IPS DF 4.7 (cell line): Measurements from ENCODE around the gene GATAD2A.
"Not testable (repeated sequence)": the region's sequence is repeated elsewhere in the genome, so short reads cannot be mapped to it uniquely, and the experiment has no call there.

Experiments
- DNase-seq: peaks from one replicate; pipeline ENCODE4 v3.0.0-alpha.2; 2013; ENCODE audit warnings: low spot score; ENCODE audit errors: extremely low read depth

The GATAD2A gene

GRCh38 chr19:19446655-19447437, 41.4 kb downstream of the GATAD2A start:
- DNase-seq: no peak

GRCh38 chr19:19447536-19448237, 42.2 kb downstream of the GATAD2A start:
- no peak for DNase-seq

- DNase-seq: no peak
Observed at GRCh38 chr19:19448238-19448544, 42.7 kb downstream of the GATAD2A start.

GRCh38 chr19:19451429-19452242, 46.2 kb downstream of the GATAD2A start:
- no peak for DNase-seq

GRCh38 chr19:19452243-19453124, 47.0 kb downstream of the GATAD2A start:
- no peak for DNase-seq

GRCh38 chr19:19453125-19453454, 47.6 kb downstream of the GATAD2A start:
- no peak for DNase-seq

- DNase-seq: not testable (repeated sequence)
Observed at GRCh38 chr19:19455166-19455919, 49.9 kb downstream of the GATAD2A start.

GRCh38 chr19:19457671-19458070, 52.2 kb downstream of the GATAD2A start:
- no peak for DNase-seq

DNA sequence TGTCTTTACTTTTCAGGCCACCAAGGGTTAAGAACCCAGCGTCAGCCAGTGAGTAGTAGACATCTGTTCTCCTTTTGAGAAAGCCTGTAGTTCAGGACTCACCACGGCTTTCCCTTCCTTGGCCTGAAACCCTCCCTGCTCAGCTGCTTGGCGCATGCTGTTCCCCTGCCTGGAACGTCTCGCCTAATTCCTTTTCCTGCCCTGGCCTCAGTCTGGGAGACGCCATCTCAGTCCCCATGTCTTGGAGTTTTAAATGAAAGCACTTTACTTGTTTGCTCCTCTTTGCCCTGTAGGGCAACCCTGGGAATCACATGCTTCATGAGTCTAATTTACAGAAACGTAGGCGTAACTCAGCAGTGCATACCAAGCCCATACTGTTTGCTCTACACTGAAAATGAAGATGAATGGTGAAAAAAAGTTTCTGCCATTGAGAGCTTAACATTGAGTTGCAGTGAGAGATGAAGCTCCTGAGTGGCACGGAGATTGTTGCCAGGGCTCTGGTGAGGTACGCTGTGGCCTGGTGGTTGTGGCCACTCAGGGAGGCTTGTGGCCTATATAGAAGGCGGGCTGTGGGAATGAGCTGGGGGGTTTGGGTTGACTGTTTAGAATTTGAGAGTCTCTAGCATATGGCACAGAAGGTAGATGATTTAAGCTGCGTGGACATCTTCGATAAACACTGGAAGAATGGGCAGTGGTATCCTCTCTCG, 52.8 kb downstream of the GATAD2A start:
- no peak for DNase-seq

- no peak for DNase-seq
Observed at GRCh38 chr19:19459073-19459472, 53.6 kb downstream of the GATAD2A start.

GRCh38 chr19:19459707-19460251, 54.3 kb downstream of the GATAD2A start:
- no peak for DNase-seq

DNA sequence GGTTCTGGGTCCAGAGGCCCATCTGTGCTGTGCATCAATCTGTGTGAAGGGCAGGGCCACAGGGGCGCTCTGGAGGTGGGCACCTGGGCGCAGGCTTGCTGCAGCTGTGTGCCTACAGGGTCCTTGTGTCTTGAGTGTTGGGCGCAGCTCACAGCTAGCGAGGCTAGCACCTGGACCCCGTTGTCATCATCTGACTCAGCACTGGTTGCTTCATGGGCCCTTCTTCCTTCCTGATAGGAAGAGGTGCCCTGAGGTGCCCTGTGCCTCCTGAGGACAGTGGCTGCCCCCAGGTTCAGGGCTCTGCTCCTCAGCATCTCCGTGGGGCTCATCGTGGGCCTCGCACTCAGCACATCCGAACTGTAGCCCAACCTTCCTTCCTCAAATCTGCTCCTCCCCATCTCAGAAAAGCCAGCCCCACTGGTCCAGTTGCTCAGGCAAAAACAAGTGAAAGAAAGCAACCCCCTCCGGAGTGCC, 54.8 kb downstream of the GATAD2A start:
- DNase-seq: no peak

- no peak for DNase-seq
Observed at GRCh38 chr19:19460761-19461265, 55.3 kb downstream of the GATAD2A start.

DNA sequence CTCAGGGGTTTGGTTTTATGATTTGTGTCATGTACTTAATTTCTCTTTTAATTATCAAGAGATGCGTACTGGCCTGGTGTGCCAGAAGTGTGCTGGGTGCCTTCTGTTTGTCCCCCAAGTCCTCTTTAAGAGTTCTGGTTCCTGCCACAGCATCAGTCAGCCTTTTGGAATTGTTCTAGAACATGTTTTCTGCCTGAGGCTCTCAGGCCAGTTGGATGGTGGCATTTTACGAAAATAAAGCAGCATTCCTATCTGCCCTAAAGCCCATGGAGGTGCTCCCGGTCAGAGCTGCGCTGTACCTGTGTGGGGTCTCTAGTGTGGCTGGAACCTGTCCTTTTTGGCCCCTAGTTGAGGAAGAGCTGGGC, 55.8 kb downstream of the GATAD2A start:
- no peak for DNase-seq

DNA sequence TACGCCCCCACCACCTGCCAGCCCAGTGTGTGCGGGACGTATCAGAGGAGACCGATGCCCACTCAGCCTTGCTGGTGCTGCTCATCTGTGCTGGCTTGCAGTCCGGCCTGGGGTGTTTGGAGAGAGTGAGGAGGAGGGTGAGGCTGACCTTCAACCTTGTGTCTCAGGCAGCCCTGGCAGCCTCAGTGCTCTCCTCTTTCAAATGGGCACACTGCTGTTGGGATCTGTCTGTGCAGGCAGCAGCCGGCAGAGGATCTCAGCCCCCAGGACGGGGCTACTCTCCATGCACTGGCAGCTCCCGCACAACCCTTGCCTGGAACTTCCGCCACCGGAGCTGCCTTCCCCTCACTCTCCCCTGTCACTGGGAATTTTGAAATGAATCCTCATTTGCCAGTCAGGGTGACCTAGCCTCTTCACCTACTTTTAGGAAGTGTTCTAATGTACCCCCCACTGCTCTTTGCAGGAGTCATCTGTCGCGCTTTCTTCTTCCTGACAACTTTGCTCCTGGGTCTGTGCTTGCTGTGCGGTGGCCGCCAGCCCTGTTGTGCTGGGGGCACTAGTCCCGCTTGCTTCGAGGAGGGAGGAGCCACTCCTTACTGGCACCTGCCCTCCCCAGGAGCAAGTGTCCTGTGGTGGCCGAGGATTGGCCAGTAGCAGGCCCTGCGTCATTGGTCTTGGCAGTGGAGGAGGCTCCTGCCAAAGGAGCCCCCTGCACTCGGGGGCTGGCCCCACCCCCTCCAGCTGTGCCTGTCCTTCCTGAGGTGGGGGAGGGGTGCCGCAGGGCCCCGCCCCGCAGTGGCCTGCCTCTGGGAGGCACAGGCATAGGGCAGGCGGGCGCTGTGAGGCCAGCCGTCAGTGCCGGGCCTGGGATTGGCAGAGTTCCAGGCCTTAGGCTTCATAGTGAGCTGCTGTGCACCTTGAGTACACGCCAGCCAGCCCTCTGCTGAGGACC, 56.5 kb downstream of the GATAD2A start:
- DNase-seq: no peak

DNA sequence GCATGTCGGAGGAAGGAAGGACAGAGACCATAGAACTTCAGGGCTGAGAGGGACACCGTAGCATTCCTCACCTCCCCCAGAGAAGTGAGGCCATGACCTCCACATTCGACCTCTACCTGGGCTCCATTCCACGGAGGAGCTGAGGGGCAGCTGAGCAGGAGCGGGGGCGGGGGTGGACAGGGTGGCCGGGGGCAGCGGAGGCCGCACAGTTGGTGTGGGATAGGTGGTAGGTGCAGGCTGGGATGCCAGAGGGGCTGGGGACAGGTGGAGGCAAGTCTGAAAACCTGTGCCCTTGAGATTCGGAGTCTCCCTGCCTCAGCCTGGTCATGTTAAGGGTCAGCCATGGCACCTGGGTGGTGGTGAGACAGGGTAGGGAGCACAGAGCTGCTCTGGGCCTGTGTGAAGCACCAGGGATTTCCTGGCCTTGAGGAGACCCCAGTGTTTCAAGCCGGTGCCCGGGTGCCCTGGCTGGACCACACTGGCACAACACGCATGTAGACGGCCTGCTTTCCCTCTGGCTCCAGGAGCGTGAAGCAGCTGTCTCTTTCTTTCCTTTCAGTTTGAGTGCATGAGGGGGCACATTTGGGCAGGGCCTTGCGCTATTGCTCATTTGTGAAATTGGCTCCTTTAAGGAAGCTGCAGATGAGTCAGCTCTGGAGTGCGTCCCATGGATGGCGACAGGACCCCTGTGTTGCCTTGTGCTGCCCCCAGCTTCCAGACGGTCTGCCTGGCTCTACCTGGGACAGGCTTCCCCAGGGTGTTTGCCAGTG, 58.1 kb downstream of the GATAD2A start:
- no peak for DNase-seq

DNA sequence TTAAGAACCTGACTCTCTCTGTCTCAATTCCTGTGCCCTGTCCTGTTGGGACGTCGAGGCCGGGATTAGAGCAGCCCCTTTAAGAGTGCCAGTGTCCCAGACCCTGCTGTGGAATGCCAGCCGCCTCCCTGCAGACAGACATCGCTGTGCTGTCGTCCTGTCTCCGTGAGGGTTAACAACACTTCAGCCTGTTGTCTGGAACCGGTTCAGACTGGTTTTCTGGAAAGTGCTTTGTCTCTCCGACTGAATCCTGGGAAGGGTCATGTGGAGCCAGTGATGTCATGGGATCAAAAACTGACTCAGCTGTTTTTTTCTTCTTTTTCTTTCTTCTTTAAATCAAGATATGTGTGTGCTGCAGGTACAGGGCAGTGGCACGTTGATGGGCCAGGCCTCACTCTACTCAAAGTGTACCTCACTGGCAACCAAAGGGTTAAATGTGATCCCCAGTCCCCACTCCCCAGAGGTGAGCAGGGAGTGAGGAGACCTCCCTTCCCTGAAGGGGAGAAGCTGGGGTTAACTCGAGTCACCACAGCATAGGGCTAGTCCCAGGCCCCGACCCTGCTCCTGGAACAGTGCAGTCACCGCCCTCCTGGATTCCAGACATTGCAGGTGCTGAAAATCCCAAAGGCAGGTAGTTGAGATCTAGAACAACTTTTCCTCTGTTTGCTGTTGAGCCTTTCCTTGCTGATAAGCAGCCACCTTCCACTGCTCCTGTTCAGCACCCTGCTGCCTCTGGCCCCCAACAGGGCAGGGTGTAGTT, 59.0 kb downstream of the GATAD2A start:
- no peak for DNase-seq
